ENCODE measurements around the gene HCN3. TPM values are rescaled to one million over a fixed set of nuclear protein-coding genes. Genes with fewer than 3 reads are reported as not detected.
A peak's percentile ranks its signal among the peaks of the same experiment; 100 is the strongest.
"Not testable (repeated sequence)": the region's sequence is repeated elsewhere in the genome, so short reads cannot be mapped to it uniquely, and the experiment has no call there.

The HCN3 gene
- total RNA-seq, 1 donor from 2014 or later = 15.6 TPM

- no peak for DNase-seq
Measured at GRCh38 chr1:155285631-155286044, 8.4 kb downstream of the HCN3 start.

DNA sequence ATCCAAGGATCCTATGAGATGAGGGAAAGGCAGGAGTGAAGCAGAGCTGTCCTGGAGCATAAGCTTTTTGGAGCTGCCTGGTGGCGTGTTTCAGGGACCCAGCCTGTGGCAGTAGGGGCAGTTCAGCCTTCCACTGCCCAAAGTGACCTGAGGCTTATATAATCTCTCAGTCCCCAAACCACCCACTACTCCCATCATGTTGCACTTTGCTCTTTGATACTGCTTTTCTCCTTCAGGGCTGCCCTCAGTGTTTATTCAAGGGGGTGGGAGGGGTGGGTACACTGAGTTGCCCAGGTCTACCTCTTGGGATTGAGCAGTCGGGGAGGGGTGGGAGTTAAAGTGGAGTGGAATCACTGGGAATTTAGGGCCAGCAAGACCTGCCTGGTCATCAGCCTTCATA lies 9.3 kb downstream of the HCN3 start:
- DNase-seq = no peak

DNA sequence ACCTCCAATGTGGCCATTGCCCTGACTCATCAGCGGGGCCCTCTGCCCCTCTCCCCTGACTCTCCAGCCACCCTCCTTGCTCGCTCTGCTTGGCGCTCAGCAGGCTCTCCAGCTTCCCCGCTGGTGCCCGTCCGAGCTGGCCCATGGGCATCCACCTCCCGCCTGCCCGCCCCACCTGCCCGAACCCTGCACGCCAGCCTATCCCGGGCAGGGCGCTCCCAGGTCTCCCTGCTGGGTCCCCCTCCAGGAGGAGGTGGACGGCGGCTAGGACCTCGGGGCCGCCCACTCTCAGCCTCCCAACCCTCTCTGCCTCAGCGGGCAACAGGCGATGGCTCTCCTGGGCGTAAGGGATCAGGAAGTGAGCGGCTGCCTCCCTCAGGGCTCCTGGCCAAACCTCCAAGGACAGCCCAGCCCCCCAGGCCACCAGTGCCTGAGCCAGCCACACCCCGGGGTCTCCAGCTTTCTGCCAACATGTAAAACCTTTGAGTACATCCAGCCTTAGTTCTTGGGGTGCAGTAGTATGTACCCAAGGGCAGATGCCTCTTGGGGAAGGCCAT lies 10.8 kb downstream of the HCN3 start:
- DNase-seq = no peak

DNA sequence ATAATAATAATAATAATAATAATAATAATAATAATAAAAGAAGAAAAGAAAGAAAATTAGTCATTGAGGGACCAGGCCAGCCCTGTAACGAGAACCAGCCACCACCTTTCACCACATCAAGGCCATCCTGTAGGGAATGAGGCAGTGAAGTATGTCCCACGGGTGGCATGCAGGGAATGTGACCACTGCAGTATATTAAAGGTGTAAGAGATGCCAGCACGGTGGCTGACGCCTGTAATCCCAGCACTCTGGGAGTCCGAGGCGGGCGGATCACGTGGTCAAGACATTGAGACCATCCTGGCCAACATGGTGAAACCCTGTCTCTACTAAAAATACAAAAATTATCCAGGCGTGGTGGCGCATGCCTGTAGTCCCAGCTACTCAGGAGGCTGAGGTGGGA lies 13.7 kb downstream of the HCN3 start:
- not testable (repeated sequence) for DNase-seq

DNA sequence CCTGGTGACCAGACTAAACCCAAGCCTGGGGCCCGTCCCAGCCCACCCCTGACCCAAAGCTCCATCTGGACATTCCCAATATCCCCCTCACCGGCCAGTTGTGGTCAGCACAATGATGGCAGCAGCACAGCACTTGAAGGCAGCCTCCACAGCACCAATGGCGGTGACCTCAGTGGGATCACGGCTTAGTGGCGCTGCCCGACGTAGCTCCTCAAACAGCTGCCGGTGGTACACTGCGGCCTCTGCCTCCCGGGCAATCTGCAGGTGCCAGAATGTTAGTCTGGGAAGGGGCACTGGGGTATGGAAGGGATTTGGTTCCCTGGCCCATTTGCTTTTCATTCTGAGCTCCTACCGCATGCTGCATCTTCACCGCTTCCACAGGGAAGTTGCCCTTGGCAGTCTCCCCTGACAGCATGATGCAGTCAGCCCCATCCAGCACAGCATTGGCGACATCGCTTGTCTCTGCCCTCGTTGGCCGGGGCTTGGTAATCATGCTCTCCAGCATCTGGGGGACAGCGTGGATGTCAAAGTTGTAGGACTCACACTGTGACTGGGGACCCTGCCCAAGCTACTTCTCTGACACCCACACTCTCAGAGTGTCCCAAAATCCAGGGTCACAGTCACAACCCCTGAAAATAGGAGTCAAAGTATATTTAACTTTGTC lies 16.0 kb downstream of the HCN3 start:
- no peak for DNase-seq

GRCh38 chr1:155294520-155295182 lies 17.4 kb downstream of the HCN3 start:
- no peak for DNase-seq

GRCh38 chr1:155295183-155295941 lies 18.1 kb downstream of the HCN3 start:
- DNase-seq = no peak

DNA sequence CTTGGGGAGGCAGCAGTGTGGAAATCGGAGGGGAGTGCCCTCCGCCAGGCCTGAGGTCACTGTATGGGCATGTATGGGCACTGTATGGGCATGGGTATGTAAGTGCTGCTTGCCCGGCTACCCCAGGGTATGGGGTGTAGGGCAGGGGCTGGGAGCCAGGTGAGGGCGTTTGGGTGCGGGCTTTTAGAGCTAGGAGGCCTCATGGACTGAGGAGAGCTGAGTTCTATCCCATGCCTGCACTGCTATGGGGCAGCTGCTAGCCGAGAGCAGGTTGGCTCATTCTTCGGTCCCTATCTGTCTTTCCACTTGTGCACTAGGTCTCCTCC lies 18.6 kb downstream of the HCN3 start:
- DNase-seq = no peak

- DNase-seq = no peak
Measured at GRCh38 chr1:155296661-155297060, 19.4 kb downstream of the HCN3 start.

- DNase-seq = no peak
Measured at GRCh38 chr1:155297384-155297783, 20.1 kb downstream of the HCN3 start.

DNA sequence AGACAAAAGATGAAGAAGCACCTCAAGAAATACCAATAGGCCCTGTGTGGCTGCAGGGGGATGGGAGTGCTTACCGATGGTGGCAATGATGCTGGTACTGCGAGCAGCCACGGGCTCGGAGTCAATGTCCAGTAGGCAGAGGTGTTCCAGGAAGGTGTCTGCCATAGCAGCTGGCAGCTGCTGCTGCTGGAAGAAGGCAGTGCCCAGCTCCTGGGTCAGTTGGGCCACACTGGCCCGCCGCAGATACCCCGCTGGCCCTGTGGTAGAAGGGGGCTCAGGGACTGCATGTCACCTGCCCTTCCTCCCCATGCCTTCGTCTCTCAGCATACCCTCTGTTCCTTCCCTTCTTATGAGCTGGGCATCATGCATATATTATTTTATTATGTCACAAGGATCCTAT lies 22.8 kb downstream of the HCN3 start:
- DNase-seq = no peak

GRCh38 chr1:155300553-155301329 lies 23.5 kb downstream of the HCN3 start:
- DNase-seq = no peak

- DNase-seq = no peak
Measured at GRCh38 chr1:155301342-155301841, 24.1 kb downstream of the HCN3 start, which contains the start of gene PKLR. PKLR (minus strand) TSS chr1:155301438; CDS start chr1:155301395, 43 bp downstream.

DNA sequence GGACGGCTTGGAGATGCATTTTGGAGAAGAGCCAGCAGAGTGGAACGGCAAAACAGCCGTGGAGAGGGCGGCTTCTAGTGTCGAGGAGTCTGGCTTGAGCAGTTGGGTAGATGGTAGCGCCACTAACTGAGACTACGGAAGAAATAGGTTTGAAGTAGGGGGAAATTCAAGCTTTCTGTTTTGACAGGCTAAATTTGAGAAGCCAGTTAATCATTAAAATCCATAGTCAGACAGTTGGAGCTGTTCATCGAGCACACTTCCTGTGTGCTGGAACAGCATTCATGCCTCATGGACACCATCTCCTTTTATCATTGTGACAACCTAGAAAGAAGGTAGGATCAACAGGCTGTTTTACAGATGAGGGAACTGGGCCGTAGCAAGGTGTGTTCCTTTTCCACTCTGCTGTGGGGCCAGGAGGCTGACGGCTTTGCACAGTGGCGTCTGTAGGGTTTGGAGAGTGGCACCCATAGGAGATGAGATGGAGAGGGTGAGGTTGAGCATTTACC lies 27.3 kb downstream of the HCN3 start:
- no peak for DNase-seq

- DNase-seq = no peak
Measured at GRCh38 chr1:155305881-155306391, 28.7 kb downstream of the HCN3 start.

- DNase-seq = no peak
Measured at GRCh38 chr1:155307247-155307740, 30.0 kb downstream of the HCN3 start.

DNA sequence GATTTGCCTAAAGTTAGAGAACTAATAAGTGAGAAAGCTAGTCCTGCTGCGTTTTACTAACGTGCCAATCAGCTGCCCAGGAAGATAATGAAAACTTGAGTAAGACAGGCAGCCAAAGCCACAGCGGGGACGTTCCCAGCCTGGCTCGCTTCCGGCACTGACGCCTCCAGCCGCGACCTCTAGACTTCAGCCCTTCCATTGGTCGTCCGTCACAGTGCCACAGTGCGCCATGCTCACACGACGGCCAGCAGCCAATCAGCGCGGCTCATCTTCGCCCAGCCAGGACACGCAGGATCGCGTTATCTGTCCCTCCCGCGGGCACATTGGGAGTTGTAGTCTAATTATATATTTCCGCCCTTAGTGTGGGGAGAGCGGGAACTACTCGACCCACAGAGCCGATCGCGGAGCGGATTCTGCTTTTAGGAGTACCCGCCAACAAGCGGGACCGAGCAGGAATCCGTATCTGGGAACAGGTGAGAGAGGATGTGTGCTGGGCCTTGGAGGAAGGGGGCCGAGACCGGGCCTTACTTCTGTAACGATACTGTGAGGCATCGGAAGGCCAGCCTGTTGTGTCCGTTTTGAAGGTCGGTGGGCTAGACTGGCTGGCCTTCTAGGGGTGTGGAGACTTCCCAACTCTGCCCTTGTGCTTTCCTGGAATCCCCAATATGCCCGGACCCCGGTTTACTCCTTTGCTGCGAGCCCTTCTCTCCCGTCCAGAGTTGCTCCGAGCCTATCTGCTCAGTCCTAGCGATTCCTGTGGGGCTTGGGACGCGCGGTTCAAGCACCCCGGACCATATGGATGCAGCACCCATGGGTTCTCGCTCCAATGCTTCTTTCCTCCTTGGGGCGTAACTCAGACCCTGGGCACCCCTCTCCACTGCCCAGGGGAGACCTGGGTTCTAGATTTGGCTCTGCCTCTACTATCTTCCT lies 31.5 kb downstream of the HCN3 start, which contains the start of gene FDPS:
TSS of gene FDPS (plus strand) at position 374 of the 930 bp plus-strand sequence. CDS start 924 bp downstream, outside the sequence.
- DNase-seq = peak; percentile 99

- DNase-seq = no peak
Measured at GRCh38 chr1:155309423-155310021, 32.3 kb downstream of the HCN3 start.

DNA sequence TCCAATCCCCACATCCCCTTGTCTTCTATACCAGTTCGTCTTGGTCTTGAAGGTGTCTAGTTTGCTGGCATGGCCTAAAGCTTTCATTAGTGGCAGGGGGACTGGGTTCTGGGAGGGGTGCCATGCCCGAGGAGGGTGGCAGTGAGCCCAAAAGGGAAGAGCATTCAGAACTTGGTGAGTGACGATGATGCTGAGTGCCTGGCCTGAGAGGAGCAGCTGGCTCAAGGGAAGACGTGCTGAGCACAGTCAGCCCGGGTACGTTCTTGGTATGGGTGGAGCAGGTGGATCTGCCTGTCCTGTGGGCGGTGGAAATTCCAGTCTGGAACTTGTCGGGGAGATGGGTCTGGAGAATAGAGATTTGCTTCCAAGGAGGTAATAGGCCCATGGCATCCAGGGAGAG lies 36.0 kb downstream of the HCN3 start:
- DNase-seq = no peak

DNA sequence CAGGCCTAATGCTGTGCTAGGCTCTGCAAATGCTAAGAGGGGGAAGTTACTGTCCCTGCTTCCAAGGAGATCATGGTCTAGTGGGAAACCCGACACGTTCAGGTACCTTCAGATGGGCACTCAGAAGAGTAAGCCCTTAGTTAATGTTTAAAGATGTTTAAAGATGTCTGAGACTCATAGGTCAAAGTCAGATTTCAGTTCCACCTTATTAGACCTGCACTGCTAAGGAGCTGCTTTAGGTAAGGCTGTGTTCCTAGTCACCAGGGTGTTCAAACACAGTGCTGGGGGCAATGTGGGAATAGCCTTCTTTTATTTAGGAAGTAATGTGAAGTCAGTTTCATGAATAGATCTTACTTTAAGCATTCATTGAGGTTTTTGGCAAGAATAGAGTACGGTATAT lies 39.7 kb downstream of the HCN3 start:
- DNase-seq = no peak
